Measurements from ENCODE around the gene TTI1.

DNA sequence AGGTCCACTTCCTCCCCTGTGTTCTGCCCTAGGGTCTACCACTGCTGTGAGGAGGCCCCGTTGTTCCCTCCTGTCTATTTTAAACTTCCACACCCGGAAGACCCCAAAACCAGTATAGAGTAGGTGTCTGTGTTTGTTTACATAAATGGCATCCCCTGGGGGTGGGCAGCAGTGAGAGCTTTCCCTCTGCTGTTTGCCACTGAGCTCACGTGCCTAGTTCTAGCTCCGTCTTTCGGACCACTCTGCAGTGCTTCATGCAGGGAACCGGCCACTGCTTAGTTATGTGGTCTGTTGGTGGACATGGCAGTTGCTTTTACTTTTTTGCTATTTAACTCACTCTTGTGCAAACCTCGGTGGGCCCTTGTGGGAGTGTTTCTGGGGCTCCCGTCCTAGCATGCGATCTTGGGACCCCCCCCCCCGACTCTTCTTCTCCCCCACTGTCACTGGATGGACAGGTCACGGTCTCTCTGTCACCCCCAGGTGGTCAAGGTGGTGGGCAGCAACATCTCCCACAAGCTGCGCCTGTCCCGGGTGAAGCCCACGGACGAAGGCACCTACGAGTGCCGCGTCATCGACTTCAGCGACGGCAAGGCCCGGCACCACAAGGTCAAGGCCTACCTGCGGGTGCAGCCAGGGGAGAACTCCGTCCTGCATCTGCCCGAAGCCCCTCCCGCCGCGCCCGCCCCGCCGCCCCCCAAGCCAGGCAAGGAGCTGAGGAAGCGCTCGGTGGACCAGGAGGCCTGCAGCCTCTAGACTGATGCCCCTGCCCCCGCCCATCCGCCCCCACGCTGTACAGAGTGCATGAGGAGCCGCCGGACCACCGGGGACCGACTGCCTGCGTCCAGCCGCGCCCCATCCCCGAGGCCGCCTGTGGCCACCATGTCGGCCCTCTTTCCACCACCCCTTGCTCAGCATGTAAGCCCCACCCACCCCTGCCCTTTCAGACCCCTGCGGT, 89.5 kb downstream of the TTI1 start:
- TF ChIP-seq POLR2A (IDR thresholded peaks at IDR 0.05) = no peak
- TF ChIP-seq CTCF (IDR thresholded peaks at IDR 0.05) = no peak
- TF ChIP-seq EP300 (IDR thresholded peaks at IDR 0.05) = no peak

Data from tibial nerve (tissue), 4 donors.